Gastrocnemius medialis (tissue), 4 donors: ENCODE measurements around the gene FCHO2. TPM values are rescaled to one million over a fixed set of nuclear protein-coding genes. Genes with fewer than 3 reads are reported as not detected.

Source experiments
- ATAC-seq, 2 donors: fragments of 150-250 bp; one replicate each; pipeline ENCODE4 v1.9.1; 2016
- DNase-seq, 2 donors: peaks; one replicate each; pipeline ENCODE4 v3.0.0-alpha.2; 2019
- H3K27ac ChIP-seq, 4 donors: fragments of 200-600 bp; sonication (generic); 1 replicate in 1 of 4; 2 replicates in 3 of 4; pipeline ENCODE4 v1.5.1; 2016 to 2018; ENCODE audit warnings: mild to moderate bottlenecking in 2 of 4, moderate library complexity in 1 of 4
- H3K27me3 ChIP-seq, 3 donors: fragments of 200-600 bp; sonication (generic) in 2 of 3; 1 replicate in 1 of 3; 2 replicates in 2 of 3; pipeline versions ENCODE4 v1.5.1 to v1.6.0; 2016 to 2019; ENCODE audit warnings: mild to moderate bottlenecking in 1 of 3, moderate library complexity in 1 of 3
- H3K36me3 ChIP-seq, 2 donors: fragments of 200-600 bp; sonication (generic) in 1 of 2; one replicate each; pipeline ENCODE4 v1.5.1; 2017 to 2018
- H3K4me1 ChIP-seq, 2 donors: fragments of 200-600 bp; sonication (generic) in 1 of 2; one replicate each; pipeline ENCODE4 v1.5.1; 2016 to 2017; ENCODE audit warnings: mild to moderate bottlenecking in 2 of 2
- H3K4me3 ChIP-seq, 4 donors: fragments of 200-600 bp; sonication (generic) in 3 of 4; 1 replicate in 1 of 4; 2 replicates in 3 of 4; pipeline ENCODE4 v1.5.1; 2016 to 2019; ENCODE audit warnings: mild to moderate bottlenecking in 2 of 4
- H3K9me3 ChIP-seq, 3 donors: fragments of 200-600 bp; sonication (generic) in 2 of 3; 1 replicate in 1 of 3; 2 replicates in 2 of 3; pipeline ENCODE4 v1.5.1; 2016 to 2019
- POLR2A ChIP-seq, 2 donors: fragments of 450-650 bp; IDR thresholded peaks; one replicate each; pipeline ENCODE4 v1.6.1; 2017; ENCODE audit warnings: antibody characterized with exemption in 2 of 2, mild to moderate bottlenecking in 2 of 2, moderate library complexity in 2 of 2
- in situ Hi-C, 4 donors: fragments of 200-750 bp; cut with MboI; loops; one replicate each; pipeline versions ENCODE4 v1.15.0 to v1.8.0; 2017; ENCODE audit warnings: low sequenced_read_pairs in 4 of 4
- intact Hi-C: fragments of 100-400 bp; cut with DNase I; formaldehyde crosslinking; loops from one replicate; pipeline ENCODE4 v1.15.1; 2023; ENCODE audit warnings: low total_unique reads
- total RNA-seq, 4 donors: library from RNA; depleted of rRNA; stranded (reverse); fragments of >200 nt; gene quantifications; one replicate each; pipeline versions ENCODE4 v1.1.0 to v1.2.3, GENCODE V29; 2016
- TF ChIP-seq, protein P1 (sequence below), 5 experiments: fragments of 450-650 bp in 3 of 5; fragments of 200-600 bp in 2 of 5; sonication (generic) in 2 of 5; IDR thresholded peaks in 4 of 5; conservative IDR thresholded peaks in 1 of 5; 1 replicate in 4 of 5; 2 replicates in 1 of 5; pipeline ENCODE4 v1.5.1; 2016 to 2019; ENCODE audit warnings: antibody characterized with exemption in 5 of 5, mild to moderate bottlenecking in 3 of 5, moderate library complexity in 3 of 5

The FCHO2 gene, protein sequence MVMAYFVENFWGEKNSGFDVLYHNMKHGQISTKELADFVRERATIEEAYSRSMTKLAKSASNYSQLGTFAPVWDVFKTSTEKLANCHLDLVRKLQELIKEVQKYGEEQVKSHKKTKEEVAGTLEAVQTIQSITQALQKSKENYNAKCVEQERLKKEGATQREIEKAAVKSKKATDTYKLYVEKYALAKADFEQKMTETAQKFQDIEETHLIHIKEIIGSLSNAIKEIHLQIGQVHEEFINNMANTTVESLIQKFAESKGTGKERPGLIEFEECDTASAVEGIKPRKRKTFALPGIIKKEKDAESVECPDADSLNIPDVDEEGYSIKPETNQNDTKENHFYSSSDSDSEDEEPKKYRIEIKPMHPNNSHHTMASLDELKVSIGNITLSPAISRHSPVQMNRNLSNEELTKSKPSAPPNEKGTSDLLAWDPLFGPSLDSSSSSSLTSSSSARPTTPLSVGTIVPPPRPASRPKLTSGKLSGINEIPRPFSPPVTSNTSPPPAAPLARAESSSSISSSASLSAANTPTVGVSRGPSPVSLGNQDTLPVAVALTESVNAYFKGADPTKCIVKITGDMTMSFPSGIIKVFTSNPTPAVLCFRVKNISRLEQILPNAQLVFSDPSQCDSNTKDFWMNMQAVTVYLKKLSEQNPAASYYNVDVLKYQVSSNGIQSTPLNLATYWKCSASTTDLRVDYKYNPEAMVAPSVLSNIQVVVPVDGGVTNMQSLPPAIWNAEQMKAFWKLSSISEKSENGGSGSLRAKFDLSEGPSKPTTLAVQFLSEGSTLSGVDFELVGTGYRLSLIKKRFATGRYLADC
- 10 to 100 TPM in 3 of 4 donors, 1 to 10 TPM in 1; 8.3 to 14.8 (median 12.3) TPM for total RNA-seq

- Histone ChIP-seq H3K9me3 (no peaks in the 10 kb centered on the region), H3K36me3 (no peaks in the 10 kb centered on the region), H3K4me1 (peaks cover 41 to 43% of the 10 kb centered on the region in 2 donors), H3K27me3 (no peaks in the 10 kb centered on the region), H3K27ac (peak within 1 kb of the TSS; percentile 92 to 97 (median 96)), H3K4me3 (peak within 1 kb of the TSS; percentile 71 to 85 (median 80))
- DNase-seq, result peak; percentile 96 to 97
- intact Hi-C loops (loop anchor here (2.0 to 5.0 kb wide), 3 partner anchors 106 to 334 kb away; partner anchors contain the start of gene TNPO1), in situ Hi-C loops (loop anchor here in 1 of 4 donors (25.0 kb wide), 1 partner anchor 344 kb away; no protein-coding TSS in a partner anchor)
- ATAC-seq, result peak; percentile 89 to 90
- TF ChIP-seq POLR2A (IDR thresholded peaks at IDR 0.05), result peak; percentile 62 to 79
- TF ChIP-seq, protein P1, sequence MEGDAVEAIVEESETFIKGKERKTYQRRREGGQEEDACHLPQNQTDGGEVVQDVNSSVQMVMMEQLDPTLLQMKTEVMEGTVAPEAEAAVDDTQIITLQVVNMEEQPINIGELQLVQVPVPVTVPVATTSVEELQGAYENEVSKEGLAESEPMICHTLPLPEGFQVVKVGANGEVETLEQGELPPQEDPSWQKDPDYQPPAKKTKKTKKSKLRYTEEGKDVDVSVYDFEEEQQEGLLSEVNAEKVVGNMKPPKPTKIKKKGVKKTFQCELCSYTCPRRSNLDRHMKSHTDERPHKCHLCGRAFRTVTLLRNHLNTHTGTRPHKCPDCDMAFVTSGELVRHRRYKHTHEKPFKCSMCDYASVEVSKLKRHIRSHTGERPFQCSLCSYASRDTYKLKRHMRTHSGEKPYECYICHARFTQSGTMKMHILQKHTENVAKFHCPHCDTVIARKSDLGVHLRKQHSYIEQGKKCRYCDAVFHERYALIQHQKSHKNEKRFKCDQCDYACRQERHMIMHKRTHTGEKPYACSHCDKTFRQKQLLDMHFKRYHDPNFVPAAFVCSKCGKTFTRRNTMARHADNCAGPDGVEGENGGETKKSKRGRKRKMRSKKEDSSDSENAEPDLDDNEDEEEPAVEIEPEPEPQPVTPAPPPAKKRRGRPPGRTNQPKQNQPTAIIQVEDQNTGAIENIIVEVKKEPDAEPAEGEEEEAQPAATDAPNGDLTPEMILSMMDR (IDR thresholded peaks at IDR 0.05 in 4 of 5, conservative IDR thresholded peaks at IDR 0.05 in 1 of 5), result peak; percentile 72 to 93 (median 87)
Observed at GRCh38 chr5:72955768-72956323, at the start of gene FCHO2. Gene FCHO2 (plus strand): TSS chr5:72956041. CDS start chr5:72956097, 56 bp downstream.

DNA sequence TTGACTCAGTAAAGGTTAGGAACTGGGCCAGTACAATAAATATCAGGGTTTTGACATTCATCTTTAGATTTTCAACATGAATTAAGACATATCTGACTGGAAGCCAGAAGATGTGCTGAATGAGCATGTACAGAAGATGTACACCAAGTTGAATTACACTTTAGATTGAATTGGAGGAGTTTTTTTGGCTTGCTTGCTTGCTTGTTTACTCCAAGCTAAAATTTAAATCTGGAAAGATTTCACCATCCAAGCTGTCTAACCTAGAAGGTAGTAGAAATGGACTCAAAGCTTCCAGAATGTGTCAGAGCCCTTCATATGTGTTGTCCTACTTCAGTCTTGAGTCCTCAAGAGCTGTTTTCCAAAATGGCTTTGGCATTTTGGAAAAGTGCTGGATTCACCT, 49.0 kb upstream of the FCHO2 start:
- Histone ChIP-seq H3K36me3 (peaks cover 3 to 67% of the 10 kb centered on the region in 2 donors), H3K4me1 (no peaks in the 10 kb centered on the region), H3K9me3 (no peaks in the 10 kb centered on the region), H3K27ac (no peak overlapping the region), H3K4me3 (no peak overlapping the region), H3K27me3 (no peaks in the 10 kb centered on the region)
- DNase-seq (no peak), ATAC-seq (no peak)
- in situ Hi-C loops, result no loop called here
- TF ChIP-seq POLR2A (IDR thresholded peaks at IDR 0.05), result no peak
- TF ChIP-seq, protein P1 (IDR thresholded peaks at IDR 0.05 in 4 of 5, conservative IDR thresholded peaks at IDR 0.05 in 1 of 5), result no peak
- intact Hi-C loops, result no loop called here

DNA sequence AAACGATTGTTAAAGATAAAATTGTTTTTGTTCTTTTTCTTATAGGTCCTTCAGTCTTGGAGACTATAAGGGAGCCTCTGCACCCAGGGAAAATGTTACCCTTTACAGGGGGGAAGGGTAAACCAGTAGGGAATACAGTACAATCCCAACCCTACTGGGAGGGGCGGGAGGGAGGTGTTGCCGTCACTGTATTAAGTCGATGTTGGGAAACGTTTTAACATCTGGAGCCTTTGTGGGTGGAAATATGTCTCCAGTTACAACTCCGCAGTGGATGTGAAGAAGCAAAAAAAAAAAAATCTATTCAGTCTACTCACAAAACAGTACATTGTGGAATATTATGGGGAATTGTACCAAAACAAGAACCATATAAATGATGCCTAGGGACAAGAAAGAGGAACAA, 47.2 kb upstream of the FCHO2 start:
- Histone ChIP-seq H3K4me3 (no peak overlapping the region), H3K4me1 (no peaks in the 10 kb centered on the region), H3K36me3 (peaks cover 3 to 58% of the 10 kb centered on the region in 2 donors), H3K27ac (no peak overlapping the region), H3K27me3 (no peaks in the 10 kb centered on the region), H3K9me3 (no peaks in the 10 kb centered on the region)
- no peak for TF ChIP-seq POLR2A (IDR thresholded peaks at IDR 0.05)
- TF ChIP-seq, protein P1 (IDR thresholded peaks at IDR 0.05 in 4 of 5, conservative IDR thresholded peaks at IDR 0.05 in 1 of 5), result no peak
- DNase-seq (no peak), ATAC-seq (no peak)
- in situ Hi-C loops (no loop called here), intact Hi-C loops (no loop called here)

DNA sequence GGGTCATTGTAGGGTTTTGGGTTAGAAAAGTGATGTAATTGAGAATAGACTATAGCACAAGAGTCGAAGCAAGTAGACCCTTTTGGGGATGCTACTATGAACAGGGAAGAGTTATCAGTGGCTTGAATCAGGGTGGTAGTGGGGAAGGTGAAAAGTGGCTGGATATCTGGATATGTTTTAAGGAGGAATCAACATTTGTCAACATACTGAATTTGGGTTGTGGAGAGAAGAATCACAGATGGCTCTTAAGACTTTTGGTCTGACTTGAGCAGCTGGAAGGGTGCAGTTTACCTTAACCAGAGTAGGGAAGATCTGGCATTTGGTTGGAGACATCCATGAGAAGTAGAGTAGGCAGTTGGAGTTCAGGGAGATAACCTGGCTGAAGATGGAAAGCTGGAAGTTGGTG, 38.5 kb upstream of the FCHO2 start:
- Histone ChIP-seq H3K4me1 (no peaks in the 10 kb centered on the region), H3K27ac (no peak overlapping the region), H3K9me3 (no peaks in the 10 kb centered on the region), H3K27me3 (no peaks in the 10 kb centered on the region), H3K4me3 (no peak overlapping the region), H3K36me3 (peaks cover 0 to 6% of the 10 kb centered on the region in 2 donors)
- intact Hi-C loops (no loop called here), in situ Hi-C loops (no loop called here)
- TF ChIP-seq POLR2A (IDR thresholded peaks at IDR 0.05), result no peak
- TF ChIP-seq, protein P1 (IDR thresholded peaks at IDR 0.05 in 4 of 5, conservative IDR thresholded peaks at IDR 0.05 in 1 of 5), result no peak
- ATAC-seq, result no peak
- no peak for DNase-seq
